HG03457 (cell line): Measurements from ENCODE around the gene ADCY3.

Source experiments
- ATAC-seq: cut with Tn5 transposase; IDR thresholded peaks from one replicate; pipeline ENCODE4 v1.9.1; 2021; ENCODE audit warnings: moderate number of reproducible peaks; ENCODE audit not compliant: unreplicated experiment

The ADCY3 gene

GRCh38 chr2:24908461-24908901 is 11.6 kb downstream of the ADCY3 start:
- ATAC-seq: no peak

GRCh38 chr2:24907116-24907515 is 12.9 kb downstream of the ADCY3 start:
- ATAC-seq: no peak

GRCh38 chr2:24906466-24906865 is 13.6 kb downstream of the ADCY3 start:
- ATAC-seq: no peak

- ATAC-seq: no peak
Observed at GRCh38 chr2:24903161-24904103, 16.6 kb downstream of the ADCY3 start.

GRCh38 chr2:24899361-24899910 is 20.6 kb downstream of the ADCY3 start:
- ATAC-seq: no peak

- no peak for ATAC-seq
Observed at GRCh38 chr2:24898122-24899109, 21.6 kb downstream of the ADCY3 start.

GRCh38 chr2:24894750-24895149 is 25.3 kb downstream of the ADCY3 start:
- no peak for ATAC-seq

GRCh38 chr2:24893934-24894333 is 26.1 kb downstream of the ADCY3 start:
- ATAC-seq: no peak

GRCh38 chr2:24892928-24893327 is 27.1 kb downstream of the ADCY3 start:
- ATAC-seq: no peak

- ATAC-seq: no peak
Observed at GRCh38 chr2:24891201-24891600, 28.8 kb downstream of the ADCY3 start.

GRCh38 chr2:24889221-24889620 is 30.8 kb downstream of the ADCY3 start:
- no peak for ATAC-seq

- no peak for ATAC-seq
Observed at GRCh38 chr2:24888177-24888576, 31.9 kb downstream of the ADCY3 start.

GRCh38 chr2:24887307-24887874 is 32.6 kb downstream of the ADCY3 start:
- ATAC-seq: no peak

- ATAC-seq: no peak
Observed at GRCh38 chr2:24886691-24887304, 33.2 kb downstream of the ADCY3 start.

GRCh38 chr2:24886126-24886501 is 33.9 kb downstream of the ADCY3 start:
- no peak for ATAC-seq

- no peak for ATAC-seq
Observed at GRCh38 chr2:24885221-24886125, 34.6 kb downstream of the ADCY3 start.

- ATAC-seq: no peak
Observed at GRCh38 chr2:24883946-24884345, 36.1 kb downstream of the ADCY3 start.

GRCh38 chr2:24881623-24882022 is 38.4 kb downstream of the ADCY3 start:
- no peak for ATAC-seq

GRCh38 chr2:24881158-24881557 is 38.9 kb downstream of the ADCY3 start:
- no peak for ATAC-seq
